ENCODE results near the gene TMEM120A.

TMEM120A gene

GRCh38 chr7:75980430-75981202 lies 13.8 kb downstream of the TMEM120A start:
- DNase-seq (ENCODE audit: low read depth) = no peak

- no peak for DNase-seq (ENCODE audit: low read depth)
Measured at GRCh38 chr7:75979759-75980429, 14.5 kb downstream of the TMEM120A start.

GRCh38 chr7:75977743-75978142 lies 16.7 kb downstream of the TMEM120A start:
- peak; percentile 44 for DNase-seq (ENCODE audit: low read depth)

- no peak for DNase-seq (ENCODE audit: low read depth)
Measured at GRCh38 chr7:75971961-75972763, 22.2 kb downstream of the TMEM120A start.

GRCh38 chr7:75971309-75971960 lies 23.0 kb downstream of the TMEM120A start:
- DNase-seq (ENCODE audit: low read depth) = no peak

- no peak for DNase-seq (ENCODE audit: low read depth)
Measured at GRCh38 chr7:75969704-75970498, 24.5 kb downstream of the TMEM120A start.

- no peak for DNase-seq (ENCODE audit: low read depth)
Measured at GRCh38 chr7:75969182-75969581, 25.2 kb downstream of the TMEM120A start.

GRCh38 chr7:75968561-75969001 lies 25.8 kb downstream of the TMEM120A start:
- no peak for DNase-seq (ENCODE audit: low read depth)

- DNase-seq (ENCODE audit: low read depth) = no peak
Measured at GRCh38 chr7:75968012-75968411, 26.4 kb downstream of the TMEM120A start.

GRCh38 chr7:75967487-75967997 lies 26.9 kb downstream of the TMEM120A start:
- DNase-seq (ENCODE audit: low read depth) = no peak

- no peak for DNase-seq (ENCODE audit: low read depth)
Measured at GRCh38 chr7:75967055-75967454, 27.3 kb downstream of the TMEM120A start.

- peak; percentile 60 for DNase-seq (ENCODE audit: low read depth)
Measured at GRCh38 chr7:75966190-75966961, 28.0 kb downstream of the TMEM120A start.

GRCh38 chr7:75965617-75966016 lies 28.8 kb downstream of the TMEM120A start:
- DNase-seq (ENCODE audit: low read depth) = no peak

GRCh38 chr7:75963381-75963995 lies 30.9 kb downstream of the TMEM120A start:
- DNase-seq (ENCODE audit: low read depth) = no peak

- DNase-seq (ENCODE audit: low read depth) = peak; percentile 90
Measured at GRCh38 chr7:75962607-75963380, 31.6 kb downstream of the TMEM120A start.

- DNase-seq (ENCODE audit: low read depth) = no peak
Measured at GRCh38 chr7:75961218-75961617, 33.2 kb downstream of the TMEM120A start.

- DNase-seq (ENCODE audit: low read depth) = no peak
Measured at GRCh38 chr7:75960372-75960771, 34.0 kb downstream of the TMEM120A start.

GRCh38 chr7:75958802-75959543 lies 35.4 kb downstream of the TMEM120A start:
- no peak for DNase-seq (ENCODE audit: low read depth)
